Right lobe of liver (tissue), 4 donors: ENCODE data around the gene RGS6.

Source experiments
- CTCF ChIP-seq, 4 donors: fragments of 200-600 bp in 3 of 4; fragments of 450-650 bp in 1 of 4; IDR thresholded peaks; one replicate each; pipeline versions ENCODE4 v1.5.1 to v1.8.0; 2016 to 2022; ENCODE audit warnings: antibody characterized with exemption in 4 of 4, mild to moderate bottlenecking in 2 of 4
- POLR2A ChIP-seq: fragments of 450-650 bp; IDR thresholded peaks from one replicate; pipeline ENCODE4 v1.6.1; 2017; ENCODE audit warnings: antibody characterized with exemption, mild to moderate bottlenecking
- donor health status: DM: no; HTN: no; CAD: no.
- donor health status: DM: no; HTN: no; CAD: no.
- donor health status: DM: no; HTN: yes; CAD: no.

- TF ChIP-seq CTCF (IDR thresholded peaks at IDR 0.05) (no peak), POLR2A (no peak)
Observed at GRCh38 chr14:72128629-72129028, 196.4 kb downstream of the RGS6 start.
